HCT116 (cell line): ENCODE measurements around the gene NCF2. TPM values are rescaled to one million over a fixed set of nuclear protein-coding genes. Genes with fewer than 3 reads are reported as not detected.

Experiments
- ATAC-seq: fragments of 200-7000 bp; cut with Tn5 transposase; 2 replicates; pipeline ENCODE4 v1.9.1; 2020; ENCODE audit warnings: mild to moderate bottlenecking, moderate library complexity
- BruUV-seq: library from RNA; stranded (reverse); fragments of 400-500 nt; replicated peaks from 2 replicates; lab custom pipeline; 2021; lab: Mats Ljungman, UMichigan
- CTCF ChIA-PET: fragments of 300-600 bp; sonication (Branson Sonifier 250); formaldehyde crosslinking; loops from one replicate; lab custom pipeline; 2021; ENCODE audit warnings: antibody characterized with exemption; lab: Charles Lee
- POLR2A ChIA-PET: fragments of 300-600, 350-600 bp; sonication (Branson Sonifier 250); formaldehyde crosslinking; loops from one replicate; lab custom pipeline; 2021; ENCODE audit warnings: antibody characterized with exemption; lab: Charles Lee
- RAD21 ChIA-PET, 2 experiments: fragments of 300-600 bp; sonication (Branson Sonifier 250); formaldehyde crosslinking; loops; one replicate each; lab custom pipeline; 2023; ENCODE audit warnings: low total read pairs in 2 of 2; ENCODE audit not compliant: uncharacterized antibody in 2 of 2, unreplicated experiment in 2 of 2, low non-redundant PET in 1 of 2; lab: Charles Lee
- DNase-seq: peaks from one replicate; pipeline ENCODE4 v3.0.0-alpha.2; 2010; ENCODE audit warnings: low read depth, low spot score
- H2AFZ ChIP-seq: fragments of 200-600 bp; shearing (Covaris generic), sonication (generic); 2 replicates; pipeline ENCODE4 v1.6.1; 2017; ENCODE audit warnings: low read depth, mixed run types, mixed read lengths, antibody characterized with exemption, low read length; ENCODE audit not compliant: poor library complexity, severe bottlenecking
- H3K27ac ChIP-seq: 2 replicates; pipeline ENCODE4 v1.5.1; 2012; ENCODE audit warnings: low read depth, low read length
- H3K27me3 ChIP-seq: fragments of 200-600 bp; sonication (generic); 2 replicates; pipeline ENCODE4 v1.6.1; 2016; ENCODE audit warnings: mixed run types, low read length, mixed read lengths; ENCODE audit not compliant: insufficient read depth
- H3K36me3 ChIP-seq, 2 experiments: fragments of 200-500 bp in 1 of 2; fragments of 200-600 bp in 1 of 2; sonication (Bioruptor generic) in 1 of 2; sonication (generic) in 1 of 2; 2 replicates each; pipeline versions ENCODE4 v1.5.1 to v1.6.1; 2014 to 2016; ENCODE audit warnings: low read length in 2 of 2, inconsistent platforms in 1 of 2, mixed read lengths in 1 of 2, mixed run types in 1 of 2; ENCODE audit not compliant: insufficient read depth in 2 of 2, control insufficient read depth in 1 of 2
- H3K4me1 ChIP-seq, 2 experiments: fragments of 200-600 bp in 1 of 2; sonication (generic) in 1 of 2; 2 replicates each; pipeline versions ENCODE4 v1.5.1 to v1.6.1; 2012 to 2017; ENCODE audit warnings: low read length in 2 of 2, inconsistent platforms in 1 of 2, mild to moderate bottlenecking in 1 of 2, mixed read lengths in 1 of 2, mixed run types in 1 of 2, moderate library complexity in 1 of 2; ENCODE audit not compliant: insufficient read depth in 2 of 2, control insufficient read depth in 1 of 2
- H3K4me2 ChIP-seq: fragments of 200-600 bp; sonication (generic); 2 replicates; pipeline ENCODE4 v1.6.1; 2017; ENCODE audit warnings: mixed run types, low read length, mixed read lengths
- H3K4me3 ChIP-seq, 2 experiments: fragments of 200-600 bp in 1 of 2; sonication (generic) in 1 of 2; replicated peaks in 1 of 2; 2 replicates each; pipeline ENCODE4 v1.5.1; 2011 to 2016; ENCODE audit warnings: low read length in 2 of 2, control low read depth in 1 of 2, low read depth in 1 of 2, mild to moderate bottlenecking in 1 of 2, mixed read lengths in 1 of 2, mixed run types in 1 of 2
- H3K79me2 ChIP-seq: fragments of 200-600 bp; sonication (generic); 2 replicates; pipeline ENCODE4 v1.6.1; 2017; ENCODE audit warnings: mild to moderate bottlenecking, mixed run types, low read length, moderate library complexity, mixed read lengths; ENCODE audit not compliant: insufficient read depth
- H3K9ac ChIP-seq: fragments of 200-600 bp; sonication (generic); 2 replicates; pipeline ENCODE4 v1.6.1; 2016; ENCODE audit warnings: low read length, mixed read lengths
- H3K9me2 ChIP-seq: fragments of 200-600 bp; sonication (generic), shearing (Covaris generic); 2 replicates; pipeline ENCODE4 v1.6.1; 2017; ENCODE audit warnings: mixed run types, mild to moderate bottlenecking, moderate library complexity; ENCODE audit not compliant: insufficient read depth
- H3K9me3 ChIP-seq, 2 experiments: fragments of 200-500 bp in 1 of 2; fragments of 200-600 bp in 1 of 2; sonication (Bioruptor generic) in 1 of 2; sonication (generic) in 1 of 2; 2 replicates each; pipeline ENCODE4 v1.6.1; 2014 to 2017; ENCODE audit warnings: low read length in 2 of 2, mixed read lengths in 2 of 2, inconsistent platforms in 1 of 2, low read depth in 1 of 2, mild to moderate bottlenecking in 1 of 2, mixed run types in 1 of 2, moderate library complexity in 1 of 2; ENCODE audit not compliant: control insufficient read depth in 1 of 2, insufficient read depth in 1 of 2
- H4K20me1 ChIP-seq: fragments of 200-600 bp; sonication (generic), shearing (Covaris generic); 2 replicates; pipeline ENCODE4 v1.6.1; 2017; ENCODE audit warnings: mixed run types, mild to moderate bottlenecking, moderate library complexity; ENCODE audit not compliant: insufficient read depth
- CEBPB ChIP-seq: IDR thresholded peaks from 2 replicates; pipeline ENCODE4 v1.6.1; 2012; ENCODE audit warnings: low read depth
- EGR1 ChIP-seq: IDR thresholded peaks from 2 replicates; pipeline ENCODE4 v1.6.1; 2012; ENCODE audit warnings: low read depth
- ELF1 ChIP-seq: IDR thresholded peaks from 2 replicates; pipeline ENCODE4 v1.6.1; 2012; ENCODE audit warnings: low read depth, borderline replicate concordance
- EZH2 ChIP-seq: fragments of 200-600 bp; sonication (generic); IDR thresholded peaks from 2 replicates; pipeline ENCODE4 v1.6.1; 2017; ENCODE audit warnings: antibody characterized with exemption, mixed run types
- EZH2phosphoT487 ChIP-seq: fragments of 200-600 bp; IDR thresholded peaks from 2 replicates; pipeline ENCODE4 v1.6.1; 2018; ENCODE audit warnings: antibody characterized with exemption, borderline replicate concordance
- FOSL1 ChIP-seq: IDR thresholded peaks from 2 replicates; pipeline ENCODE4 v1.6.1; 2012; ENCODE audit warnings: low read depth
- POLR2A ChIP-seq: IDR thresholded peaks from 2 replicates; pipeline ENCODE4 v1.7.0; 2011; ENCODE audit warnings: borderline replicate concordance; ENCODE audit not compliant: insufficient read depth, insufficient read length; ENCODE audit errors: extremely low read depth
- RAD21 ChIP-seq: IDR thresholded peaks from 2 replicates; pipeline ENCODE4 v1.6.1; 2012; ENCODE audit warnings: low read depth, mild to moderate bottlenecking
- SRF ChIP-seq: IDR thresholded peaks from 2 replicates; pipeline ENCODE4 v1.6.1; 2012; ENCODE audit warnings: low read depth
- TCF7L2 ChIP-seq: IDR thresholded peaks from 2 replicates; pipeline ENCODE4 v1.7.0; 2011; ENCODE audit warnings: borderline replicate concordance, inconsistent platforms; ENCODE audit not compliant: insufficient read depth, insufficient read length; ENCODE audit errors: extremely low read depth
- YY1 ChIP-seq: IDR thresholded peaks from 2 replicates; pipeline ENCODE4 v1.6.1; 2011; ENCODE audit warnings: low read length, low read depth, moderate library complexity, mild to moderate bottlenecking; ENCODE audit not compliant: insufficient replicate concordance; ENCODE audit errors: extremely low read depth
- ZFX ChIP-seq: fragments of 450-650 bp; IDR thresholded peaks from 2 replicates; pipeline ENCODE4 v1.6.1; 2017
- ZNF274 ChIP-seq: fragments of 200-500 bp; sonication (Bioruptor generic); IDR thresholded peaks from 2 replicates; pipeline ENCODE4 v1.6.1; 2014; ENCODE audit warnings: mild to moderate bottlenecking, low read depth, low read length, inconsistent platforms
- intact Hi-C: fragments of 100-400 bp; cut with micrococcal nuclease; formaldehyde crosslinking; loops from 2 replicates; pipeline ENCODE4 v1.10.0; 2022
- total RNA-seq: library from RNA; stranded (reverse); gene quantifications from one replicate; pipeline ENCODE4 v1.2.1, GENCODE V29; 2021; ENCODE audit not compliant: unreplicated experiment
- TF ChIP-seq, protein P1 (sequence below): IDR thresholded peaks from 2 replicates; pipeline ENCODE4 v1.6.1; 2012
- TF ChIP-seq, protein P2 (sequence below): IDR thresholded peaks from 2 replicates; pipeline ENCODE4 v1.6.1; 2011; ENCODE audit warnings: mild to moderate bottlenecking, low read length, moderate library complexity; ENCODE audit not compliant: insufficient replicate concordance; ENCODE audit errors: extremely low read depth

NCF2 gene
- total RNA-seq, 1 experiment from 2014 or later = 0.25 TPM

DNA sequence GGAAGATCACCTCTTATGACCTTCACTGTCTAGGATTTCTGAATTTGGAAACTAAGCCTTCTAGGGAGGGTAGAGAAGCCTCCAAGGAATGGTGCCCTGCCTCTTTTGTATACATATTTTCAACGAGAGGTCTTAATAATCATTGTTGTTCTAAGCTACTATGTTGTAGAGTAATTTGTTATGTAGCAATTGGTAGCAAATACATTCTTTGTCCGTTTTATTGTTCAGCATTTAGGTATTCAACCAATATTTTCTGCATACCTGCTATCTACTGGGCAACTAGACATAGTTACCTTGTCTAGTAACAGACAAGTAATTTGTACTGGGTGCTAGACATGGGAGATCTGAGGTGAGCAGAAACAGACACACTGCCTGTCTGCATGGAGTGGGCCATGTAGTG, 20.8 kb upstream of the NCF2 start:
- no peaks in the 10 kb centered on the region for H3K36me3 ChIP-seq
- DNase-seq (no peak), ATAC-seq (no peak)
- H3K4me3 ChIP-seq = no peak overlapping the region
- H3K9me2 ChIP-seq = no peaks in the 10 kb centered on the region
- no peak for TF ChIP-seq EZH2
- no peak for TF ChIP-seq YY1
- no peak for TF ChIP-seq ZFX
- no peak for TF ChIP-seq EGR1
- no peak for TF ChIP-seq FOSL1
- no peak for TF ChIP-seq ZNF274
- no peak for TF ChIP-seq CEBPB
- no peak for TF ChIP-seq EZH2phosphoT487
- TF ChIP-seq ELF1 = no peak
- no peak for TF ChIP-seq RAD21
- TF ChIP-seq POLR2A = no peak
- TF ChIP-seq, protein P1, sequence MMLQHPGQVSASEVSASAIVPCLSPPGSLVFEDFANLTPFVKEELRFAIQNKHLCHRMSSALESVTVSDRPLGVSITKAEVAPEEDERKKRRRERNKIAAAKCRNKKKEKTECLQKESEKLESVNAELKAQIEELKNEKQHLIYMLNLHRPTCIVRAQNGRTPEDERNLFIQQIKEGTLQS = no peak
- TF ChIP-seq, protein P2, sequence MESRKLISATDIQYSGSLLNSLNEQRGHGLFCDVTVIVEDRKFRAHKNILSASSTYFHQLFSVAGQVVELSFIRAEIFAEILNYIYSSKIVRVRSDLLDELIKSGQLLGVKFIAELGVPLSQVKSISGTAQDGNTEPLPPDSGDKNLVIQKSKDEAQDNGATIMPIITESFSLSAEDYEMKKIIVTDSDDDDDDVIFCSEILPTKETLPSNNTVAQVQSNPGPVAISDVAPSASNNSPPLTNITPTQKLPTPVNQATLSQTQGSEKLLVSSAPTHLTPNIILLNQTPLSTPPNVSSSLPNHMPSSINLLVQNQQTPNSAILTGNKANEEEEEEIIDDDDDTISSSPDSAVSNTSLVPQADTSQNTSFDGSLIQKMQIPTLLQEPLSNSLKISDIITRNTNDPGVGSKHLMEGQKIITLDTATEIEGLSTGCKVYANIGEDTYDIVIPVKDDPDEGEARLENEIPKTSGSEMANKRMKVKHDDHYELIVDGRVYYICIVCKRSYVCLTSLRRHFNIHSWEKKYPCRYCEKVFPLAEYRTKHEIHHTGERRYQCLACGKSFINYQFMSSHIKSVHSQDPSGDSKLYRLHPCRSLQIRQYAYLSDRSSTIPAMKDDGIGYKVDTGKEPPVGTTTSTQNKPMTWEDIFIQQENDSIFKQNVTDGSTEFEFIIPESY = no peak
- no peak for TF ChIP-seq TCF7L2
- TF ChIP-seq SRF = no peak
- H3K9ac ChIP-seq = no peak overlapping the region
- intact Hi-C loops = no loop called here
- RAD21 ChIA-PET = no interaction called here
- no peaks in the 10 kb centered on the region for H3K9me3 ChIP-seq
- no peak overlapping the region for H3K4me2 ChIP-seq
- H3K27ac ChIP-seq = no peak overlapping the region
- no peaks in the 10 kb centered on the region for H4K20me1 ChIP-seq
- peaks cover 0 to 12% of the 10 kb centered on the region in 2 experiments; a peak in 2 of 4 replicates for H3K4me1 ChIP-seq
- POLR2A ChIA-PET = no interaction called here
- no peak overlapping the region for H2AFZ ChIP-seq
- H3K27me3 ChIP-seq = no peaks in the 10 kb centered on the region
- CTCF ChIA-PET = no interaction called here
- H3K79me2 ChIP-seq = no peaks in the 10 kb centered on the region
- no TSS peak for BruUV-seq
